OCI-LY1 (cell line): ENCODE results near the gene BPIFB2.

ENCODE experiments used
- EZH2 ChIP-seq: fragments of 200-600 bp; sonication (generic), shearing (Covaris generic); IDR thresholded peaks from 2 replicates; pipeline ENCODE4 v1.8.0; 2017; ENCODE audit warnings: borderline replicate concordance, mixed run types, mild to moderate bottlenecking, antibody characterized with exemption, low read length, moderate library complexity, mixed read lengths
- TF ChIP-seq, protein P1 (sequence below): fragments of 200-600 bp; sonication (generic), shearing (Covaris generic); IDR thresholded peaks from 2 replicates; pipeline ENCODE4 v1.5.1; 2017; ENCODE audit warnings: mild to moderate bottlenecking, antibody characterized with exemption, low read length, moderate library complexity, mixed read lengths

DNA sequence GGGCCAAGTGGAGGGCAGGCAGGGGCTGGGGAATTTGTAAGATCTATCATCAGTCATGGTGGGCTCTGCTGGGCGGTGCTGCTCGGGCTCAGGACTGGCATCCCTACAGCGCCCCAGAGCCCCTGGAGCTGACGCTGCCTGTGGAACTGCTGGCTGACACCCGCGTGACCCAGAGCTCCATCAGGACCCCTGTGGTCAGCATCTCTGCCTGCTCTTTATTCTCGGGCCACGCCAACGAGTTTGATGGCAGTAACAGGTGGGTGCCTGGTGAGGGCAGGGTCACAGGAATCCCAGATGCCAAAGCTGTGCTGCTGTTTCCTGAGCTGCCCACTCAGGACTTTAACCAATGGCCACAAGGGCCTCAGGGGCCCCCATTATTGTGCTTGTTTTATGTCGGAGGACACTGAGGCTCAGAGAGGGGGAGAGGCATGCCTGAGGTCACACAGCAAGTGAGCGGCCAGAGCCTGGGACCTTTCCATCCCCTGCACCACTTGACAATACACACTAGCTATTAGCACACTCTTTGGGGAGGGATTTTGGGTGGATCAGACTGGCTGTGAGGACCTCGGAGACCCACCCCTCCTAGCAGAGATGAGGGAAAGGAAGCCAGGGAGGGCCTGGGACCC is 6.3 kb downstream of the BPIFB2 start:
- TF ChIP-seq, protein P1, sequence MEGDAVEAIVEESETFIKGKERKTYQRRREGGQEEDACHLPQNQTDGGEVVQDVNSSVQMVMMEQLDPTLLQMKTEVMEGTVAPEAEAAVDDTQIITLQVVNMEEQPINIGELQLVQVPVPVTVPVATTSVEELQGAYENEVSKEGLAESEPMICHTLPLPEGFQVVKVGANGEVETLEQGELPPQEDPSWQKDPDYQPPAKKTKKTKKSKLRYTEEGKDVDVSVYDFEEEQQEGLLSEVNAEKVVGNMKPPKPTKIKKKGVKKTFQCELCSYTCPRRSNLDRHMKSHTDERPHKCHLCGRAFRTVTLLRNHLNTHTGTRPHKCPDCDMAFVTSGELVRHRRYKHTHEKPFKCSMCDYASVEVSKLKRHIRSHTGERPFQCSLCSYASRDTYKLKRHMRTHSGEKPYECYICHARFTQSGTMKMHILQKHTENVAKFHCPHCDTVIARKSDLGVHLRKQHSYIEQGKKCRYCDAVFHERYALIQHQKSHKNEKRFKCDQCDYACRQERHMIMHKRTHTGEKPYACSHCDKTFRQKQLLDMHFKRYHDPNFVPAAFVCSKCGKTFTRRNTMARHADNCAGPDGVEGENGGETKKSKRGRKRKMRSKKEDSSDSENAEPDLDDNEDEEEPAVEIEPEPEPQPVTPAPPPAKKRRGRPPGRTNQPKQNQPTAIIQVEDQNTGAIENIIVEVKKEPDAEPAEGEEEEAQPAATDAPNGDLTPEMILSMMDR = no peak
- TF ChIP-seq EZH2 = no peak
